GM04503 (cell line): ENCODE data around the gene DCP2.

Experiments
- DNase-seq: peaks from one replicate; pipeline ENCODE4 v3.0.0-alpha.2; 2012; ENCODE audit warnings: low read depth

DCP2 gene

GRCh38 chr5:112967520-112968083, 9.0 kb upstream of the DCP2 start:
- no peak for DNase-seq

- no peak for DNase-seq
These were observed 8.0 kb upstream of the DCP2 start for GRCh38 chr5:112968411-112969106.

DNA sequence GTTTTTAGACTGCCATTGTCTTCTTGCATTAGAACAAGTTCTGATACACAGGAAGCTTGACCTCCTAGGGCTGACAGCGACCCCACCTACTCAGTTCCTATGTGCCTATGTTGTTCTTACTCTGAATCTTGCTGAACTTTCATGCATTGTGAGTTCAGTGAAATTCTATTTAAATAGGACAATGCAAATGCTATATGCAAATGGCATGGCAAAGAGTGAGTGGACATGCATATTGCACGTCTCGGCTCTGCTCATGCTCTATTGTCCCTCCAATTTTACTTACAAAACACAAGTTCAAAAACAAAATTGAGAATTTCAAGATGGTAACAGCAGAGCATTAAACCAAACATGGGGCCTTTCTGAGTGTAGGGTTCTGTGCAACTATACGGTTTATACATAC, 5.3 kb upstream of the DCP2 start:
- no peak for DNase-seq

- DNase-seq: no peak
These were observed 3.6 kb upstream of the DCP2 start for GRCh38 chr5:112973036-112973435.

GRCh38 chr5:112973904-112974303, 2.7 kb upstream of the DCP2 start:
- DNase-seq: no peak

GRCh38 chr5:112974901-112975300, 1.7 kb upstream of the DCP2 start:
- no peak for DNase-seq

GRCh38 chr5:112975721-112976431, 722 bp upstream of the DCP2 start:
- no peak for DNase-seq

DNA sequence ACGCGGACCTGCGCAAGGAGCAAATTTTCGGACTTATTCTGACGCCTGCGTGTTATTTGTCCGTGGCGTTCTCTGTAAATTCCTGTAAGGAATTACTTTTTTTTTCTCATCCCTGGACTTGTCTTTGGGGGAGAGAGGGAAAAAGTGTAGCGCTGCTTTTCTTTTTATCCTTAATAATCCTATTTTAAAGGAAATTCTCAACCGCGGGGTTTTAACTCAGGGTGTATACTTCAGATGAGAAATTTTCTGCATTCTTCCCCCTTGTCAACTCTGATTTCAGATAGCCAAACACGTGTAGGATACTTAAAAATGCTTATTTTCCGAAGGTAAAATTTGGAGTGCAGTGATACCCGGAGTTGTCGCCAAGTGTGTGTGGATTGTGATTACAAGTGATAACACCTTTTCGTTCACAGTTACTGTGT, 853 bp downstream of the DCP2 start:
- DNase-seq: no peak

DNA sequence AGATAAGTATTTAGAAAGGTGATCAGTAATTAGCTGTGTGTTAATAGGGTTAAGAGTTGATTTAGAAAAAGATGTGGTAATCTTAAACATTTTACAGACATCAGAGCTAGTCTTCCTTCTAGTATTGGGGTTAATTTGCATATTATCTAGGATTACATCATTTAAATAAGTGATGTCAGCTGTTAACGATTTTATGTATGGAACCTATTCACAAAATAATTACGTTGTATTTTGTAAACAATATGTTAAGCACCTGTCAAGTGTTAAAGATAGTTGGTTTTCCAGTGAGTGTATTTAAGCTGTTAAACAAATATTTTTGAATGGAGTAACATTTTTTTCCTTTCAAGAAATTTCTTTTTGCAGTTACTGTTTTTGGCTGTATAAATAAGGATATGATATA, 2.2 kb downstream of the DCP2 start:
- no peak for DNase-seq

DNA sequence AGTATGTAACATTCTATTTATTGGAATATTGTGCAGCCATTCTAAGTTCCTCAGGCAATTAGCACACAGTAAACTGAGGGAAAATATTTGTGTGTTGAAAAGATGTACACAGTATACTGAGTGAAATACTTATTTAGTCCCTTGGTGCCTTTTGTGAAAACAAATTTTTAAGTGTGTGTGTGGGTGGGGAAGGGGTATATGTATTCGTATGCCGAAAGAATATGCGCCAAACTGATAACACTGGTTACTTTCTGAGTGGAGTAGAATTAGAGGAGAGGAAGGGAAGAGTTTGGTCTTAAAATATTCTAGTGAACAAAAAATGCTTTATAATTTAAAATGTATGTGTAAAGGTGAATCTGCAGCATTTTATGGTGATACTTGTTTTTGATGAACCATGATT, 3.1 kb downstream of the DCP2 start:
- DNase-seq: no peak

- DNase-seq: no peak
These were observed 6.8 kb downstream of the DCP2 start for GRCh38 chr5:112983363-112983762.

DNA sequence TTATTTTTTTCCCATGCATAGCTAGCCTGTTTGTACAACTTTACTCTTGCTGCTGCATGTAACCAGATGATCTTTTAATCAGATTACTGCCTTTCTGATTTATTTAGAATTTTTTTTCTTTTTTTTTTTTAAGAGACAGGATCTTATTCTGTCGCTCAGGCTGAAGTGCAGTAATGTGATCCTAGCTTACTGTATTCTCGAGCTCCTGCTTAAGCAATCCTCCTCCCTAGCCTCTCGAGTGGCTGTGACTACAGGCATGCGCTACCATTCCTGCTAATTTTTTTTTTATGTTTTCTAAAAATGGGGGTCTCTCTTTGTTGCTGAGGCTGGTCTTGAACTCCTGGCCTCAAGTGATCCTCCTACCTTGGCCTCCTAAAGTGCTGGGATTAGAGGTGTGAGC, 9.6 kb downstream of the DCP2 start:
- DNase-seq: no peak

GRCh38 chr5:112995764-112996618, 19.4 kb downstream of the DCP2 start:
- no peak for DNase-seq

GRCh38 chr5:112996830-112997374, 20.3 kb downstream of the DCP2 start:
- DNase-seq: no peak

- no peak for DNase-seq
These were observed 21.7 kb downstream of the DCP2 start for GRCh38 chr5:112998296-112998695.

- no peak for DNase-seq
These were observed 23.9 kb downstream of the DCP2 start for GRCh38 chr5:113000466-113000865.

- DNase-seq: no peak
These were observed 25.8 kb downstream of the DCP2 start for GRCh38 chr5:113002423-113002822.

- no peak for DNase-seq
These were observed 27.2 kb downstream of the DCP2 start for GRCh38 chr5:113003763-113004162.

DNA sequence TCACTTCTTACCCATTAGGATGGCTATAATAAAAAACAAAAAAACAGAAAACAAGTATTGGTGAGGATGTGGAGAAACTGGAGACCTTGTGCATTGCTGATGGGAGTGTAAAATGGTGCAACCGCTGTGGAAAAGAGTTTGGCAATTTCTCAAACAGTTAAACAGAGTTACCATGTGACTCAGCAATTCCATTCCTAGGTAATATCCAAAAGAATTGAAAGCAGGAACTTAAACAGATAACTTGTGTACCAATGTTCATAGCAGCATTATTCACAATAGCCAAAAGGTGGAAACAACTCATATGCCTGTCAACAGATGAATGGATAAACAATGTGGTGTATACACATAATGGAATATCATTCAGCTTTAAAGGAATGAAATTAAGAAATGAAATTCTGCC, 28.9 kb downstream of the DCP2 start:
- DNase-seq: no peak

GRCh38 chr5:113017881-113018635, 41.5 kb downstream of the DCP2 start:
- no peak for DNase-seq

DNA sequence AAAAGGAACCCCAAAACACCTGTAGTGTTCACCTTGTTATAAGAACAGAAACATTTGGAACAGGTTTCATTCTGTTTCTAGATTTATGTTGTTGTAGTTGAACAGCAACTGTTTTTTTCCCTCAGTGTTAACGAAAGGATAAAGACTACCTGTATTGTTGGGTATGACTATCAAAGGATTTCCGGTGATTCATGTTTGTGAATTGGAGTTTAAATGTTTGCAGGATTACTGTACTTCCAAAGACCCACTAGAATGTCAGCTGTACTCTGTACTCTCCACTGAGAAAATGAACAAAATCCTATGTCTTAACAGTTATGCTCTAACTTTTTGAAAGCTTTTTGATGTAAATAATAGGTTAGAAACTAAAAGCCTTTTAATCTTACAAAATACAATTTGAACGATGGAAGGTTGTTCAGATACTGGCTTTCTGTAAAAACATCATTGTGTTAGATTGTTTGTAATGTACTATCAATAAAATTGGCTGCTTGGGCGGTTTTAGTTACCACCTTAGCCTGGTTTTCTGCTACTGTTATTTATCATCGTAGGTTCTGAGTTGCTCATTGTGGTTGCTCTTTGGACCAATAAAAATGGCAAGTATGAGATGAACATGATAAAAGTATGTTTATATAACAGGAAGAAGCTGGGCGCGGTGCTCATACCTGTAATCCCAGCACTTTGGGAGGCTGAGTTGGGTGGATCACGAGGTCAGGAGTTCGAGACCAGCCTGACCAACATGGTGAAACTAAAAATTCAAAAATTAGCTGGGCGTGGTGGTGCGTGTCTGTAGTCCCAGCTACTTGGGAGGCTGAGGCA, 44.1 kb downstream of the DCP2 start:
- no peak for DNase-seq
